GM12873 (cell line): ENCODE measurements around the gene PRKAA1.

Experiments
- CTCF ChIP-seq: IDR thresholded peaks from 2 replicates; pipeline ENCODE4 v1.5.1; 2012; ENCODE audit warnings: low read depth, mild to moderate bottlenecking, moderate library complexity, low read length, control low read depth; ENCODE audit not compliant: insufficient read depth; ENCODE audit errors: missing control alignments

Gene PRKAA1

GRCh38 chr5:40790947-40791593 lies 7.1 kb downstream of the PRKAA1 start:
- TF ChIP-seq CTCF, result no peak

- TF ChIP-seq CTCF, result no peak
Measured at GRCh38 chr5:40787986-40788385, 10.2 kb downstream of the PRKAA1 start.

GRCh38 chr5:40784916-40785315 lies 13.3 kb downstream of the PRKAA1 start:
- no peak for TF ChIP-seq CTCF

GRCh38 chr5:40784027-40784653 lies 14.0 kb downstream of the PRKAA1 start:
- no peak for TF ChIP-seq CTCF

GRCh38 chr5:40781843-40782409 lies 16.2 kb downstream of the PRKAA1 start:
- no peak for TF ChIP-seq CTCF

- no peak for TF ChIP-seq CTCF
Measured at GRCh38 chr5:40780858-40781257, 17.3 kb downstream of the PRKAA1 start.

GRCh38 chr5:40780199-40780598 lies 18.0 kb downstream of the PRKAA1 start:
- no peak for TF ChIP-seq CTCF
